T-helper 22 cell (primary cell): ENCODE data around the gene KCTD20.
"Not testable (repeated sequence)": the region's sequence is repeated elsewhere in the genome, so short reads cannot be mapped to it uniquely, and the experiment has no call there.

Experiments
- DNase-seq: peaks from one replicate; pipeline ENCODE4 v3.0.0-alpha.2; 2020; ENCODE audit warnings: low read depth

The KCTD20 gene

GRCh38 chr6:36444470-36444869 lies 1.7 kb downstream of the KCTD20 start:
- no peak for DNase-seq

DNA sequence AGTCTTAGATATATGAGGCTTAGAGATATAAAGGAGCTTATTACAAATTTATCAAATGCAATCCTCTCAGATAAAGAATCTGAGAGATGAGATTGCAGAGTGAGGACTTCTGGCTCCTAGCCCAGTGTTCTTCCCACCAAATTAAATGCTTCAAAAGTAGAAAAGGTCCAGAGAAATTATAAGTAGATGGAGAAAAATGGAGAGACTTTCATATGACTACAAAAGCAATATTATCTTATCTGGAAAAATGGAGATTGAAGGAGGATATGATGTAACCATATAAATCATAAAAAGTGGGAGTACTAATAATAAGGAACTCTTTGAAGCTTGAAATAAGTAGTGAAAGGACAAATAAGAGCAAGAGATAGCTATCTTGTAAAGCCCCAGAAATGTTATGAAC lies 2.8 kb downstream of the KCTD20 start:
- no peak for DNase-seq

DNA sequence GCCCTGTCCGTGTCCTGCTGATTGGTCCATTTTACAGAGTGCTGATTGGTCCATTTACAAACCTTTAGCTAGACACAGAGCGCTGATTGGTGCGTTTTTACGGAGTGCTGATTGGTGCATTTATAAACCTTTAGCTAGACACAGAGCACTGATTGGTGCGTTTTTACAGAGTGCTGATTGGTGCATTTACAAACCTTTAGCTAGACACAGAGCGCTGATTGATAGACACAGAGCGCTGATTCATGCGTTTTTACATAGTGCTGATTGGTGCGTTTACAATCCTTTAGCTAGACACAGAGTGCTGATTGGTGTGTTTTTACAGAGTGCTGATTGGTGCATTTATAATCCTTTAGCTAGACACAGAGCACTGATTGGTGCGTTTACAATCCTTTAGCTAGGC lies 6.4 kb downstream of the KCTD20 start:
- DNase-seq, result not testable (repeated sequence)

DNA sequence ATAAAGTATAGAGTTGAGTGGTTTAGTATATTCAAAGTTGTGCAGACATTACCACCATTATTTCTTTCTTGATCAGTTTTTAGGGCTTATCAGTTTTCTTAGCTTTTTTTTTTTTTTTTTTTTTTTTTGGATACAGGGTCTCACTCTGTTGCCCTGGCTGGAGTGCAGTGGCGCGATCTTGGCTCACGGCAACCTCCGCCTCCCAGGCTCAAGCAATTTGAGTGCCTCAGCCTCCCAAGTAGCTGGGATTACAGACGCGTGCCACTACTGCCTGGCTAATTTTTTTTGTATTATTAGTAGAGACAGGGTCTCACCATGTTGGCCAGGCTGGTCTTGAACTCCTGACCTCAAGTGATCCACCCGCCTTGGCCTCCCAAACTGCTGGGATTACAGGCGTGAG lies 10.1 kb downstream of the KCTD20 start:
- not testable (repeated sequence) for DNase-seq

GRCh38 chr6:36455486-36456027 lies 12.8 kb downstream of the KCTD20 start:
- DNase-seq, result no peak

- no peak for DNase-seq
Measured at GRCh38 chr6:36459501-36459900, 16.7 kb downstream of the KCTD20 start.

DNA sequence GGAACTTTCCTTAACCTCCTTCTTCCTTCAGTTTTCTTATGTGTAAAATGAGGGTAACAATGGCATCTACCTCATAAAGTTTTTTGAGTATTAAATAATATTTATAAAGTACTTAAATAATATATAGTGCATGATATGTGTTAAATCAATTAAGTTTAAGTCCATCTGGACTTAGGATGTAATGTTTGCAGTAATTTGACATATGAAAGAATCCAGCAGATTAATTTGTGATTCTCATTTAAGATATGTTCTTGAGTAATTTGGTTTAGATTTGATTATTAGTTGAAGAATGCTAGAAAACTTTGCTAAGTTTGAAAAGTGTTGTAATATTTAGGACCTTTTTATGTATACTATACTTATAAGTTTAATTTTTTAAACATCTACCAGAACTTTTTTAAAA lies 18.1 kb downstream of the KCTD20 start:
- DNase-seq, result no peak

DNA sequence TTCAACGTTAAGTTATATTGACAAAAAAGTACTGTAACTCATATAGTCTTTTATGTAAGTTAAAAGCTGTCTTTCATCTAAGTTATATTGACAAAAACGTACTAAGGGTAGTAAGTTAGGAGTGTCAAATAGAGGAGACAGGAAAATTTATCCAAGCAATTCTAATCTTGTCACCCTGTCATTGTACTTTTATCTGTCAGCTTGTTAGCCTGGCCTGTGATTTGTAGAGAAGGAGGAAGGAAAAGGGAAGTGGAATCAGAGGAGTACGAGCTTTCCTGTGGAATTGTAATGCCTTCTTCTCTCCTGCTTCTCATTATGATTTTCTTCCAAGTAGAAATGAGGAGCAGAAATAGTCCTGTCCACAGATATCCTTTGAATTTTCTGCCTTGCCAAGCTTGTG lies 18.8 kb downstream of the KCTD20 start:
- DNase-seq, result no peak

DNA sequence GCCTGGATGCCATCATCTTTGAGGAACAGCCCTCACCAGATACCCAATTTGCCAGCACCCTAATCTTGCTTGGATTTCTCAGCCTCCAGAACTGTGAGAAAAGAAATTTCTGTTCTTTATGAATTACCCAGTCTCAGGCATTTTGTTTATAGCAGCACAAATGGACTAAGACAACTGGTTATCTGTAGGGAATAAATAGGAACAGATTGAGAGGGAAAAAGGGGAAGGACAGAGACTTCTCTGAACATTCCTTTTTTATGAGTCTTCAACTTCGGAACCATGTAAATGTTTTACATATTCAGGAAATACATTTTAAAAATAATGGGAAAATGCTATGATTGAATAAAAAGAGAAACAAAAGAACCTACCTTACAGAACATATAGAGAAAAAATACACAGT lies 20.9 kb downstream of the KCTD20 start:
- DNase-seq, result no peak

- DNase-seq, result no peak
Measured at GRCh38 chr6:36464233-36464632, 21.4 kb downstream of the KCTD20 start.

- no peak for DNase-seq
Measured at GRCh38 chr6:36467625-36468024, 24.8 kb downstream of the KCTD20 start.

DNA sequence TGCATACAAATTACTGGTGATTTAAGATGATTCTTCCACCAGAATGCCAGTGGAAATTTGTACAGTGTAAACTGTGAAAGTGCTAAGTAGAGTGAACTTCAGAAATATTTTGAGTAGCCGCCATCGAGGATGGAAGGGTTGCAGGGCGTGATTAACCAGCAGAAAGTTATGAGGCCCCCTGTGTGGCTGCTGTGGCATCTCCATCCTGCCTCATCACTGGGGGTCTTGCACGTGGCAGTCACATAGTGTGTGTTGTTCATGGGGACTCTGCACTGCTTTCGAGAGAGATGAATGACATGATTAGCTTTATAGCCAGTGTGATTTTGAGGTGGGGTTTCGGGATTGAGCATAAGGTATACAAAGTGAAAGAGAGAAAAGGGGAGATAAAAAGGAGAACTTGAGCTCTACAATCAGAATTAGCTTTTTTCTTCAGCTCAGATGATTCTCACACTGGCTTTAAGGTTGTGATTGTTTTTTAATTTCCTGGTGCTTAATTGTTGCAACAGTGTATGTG lies 26.4 kb downstream of the KCTD20 start:
- no peak for DNase-seq

DNA sequence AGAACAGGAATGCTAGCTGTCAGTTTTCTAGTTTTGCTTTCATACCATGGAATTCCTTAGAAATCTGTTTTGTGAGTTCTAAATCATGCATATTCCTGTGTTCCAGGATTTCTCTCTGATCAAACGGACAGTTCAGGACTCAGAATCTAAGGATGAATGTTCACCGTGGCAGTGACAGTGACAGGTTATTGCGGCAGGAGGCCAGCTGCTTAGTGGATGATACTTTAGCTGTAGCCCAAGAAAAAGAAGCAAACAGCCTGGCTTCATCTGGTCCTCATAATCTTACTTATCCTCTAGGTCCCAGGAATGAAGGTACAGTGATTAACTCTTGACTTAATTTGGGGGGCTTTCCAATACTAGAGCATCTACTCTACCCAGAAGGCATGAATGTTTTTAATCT lies 27.1 kb downstream of the KCTD20 start:
- no peak for DNase-seq

GRCh38 chr6:36478051-36478526 lies 35.3 kb downstream of the KCTD20 start:
- DNase-seq, result no peak

GRCh38 chr6:36479256-36479655 lies 36.5 kb downstream of the KCTD20 start:
- no peak for DNase-seq

DNA sequence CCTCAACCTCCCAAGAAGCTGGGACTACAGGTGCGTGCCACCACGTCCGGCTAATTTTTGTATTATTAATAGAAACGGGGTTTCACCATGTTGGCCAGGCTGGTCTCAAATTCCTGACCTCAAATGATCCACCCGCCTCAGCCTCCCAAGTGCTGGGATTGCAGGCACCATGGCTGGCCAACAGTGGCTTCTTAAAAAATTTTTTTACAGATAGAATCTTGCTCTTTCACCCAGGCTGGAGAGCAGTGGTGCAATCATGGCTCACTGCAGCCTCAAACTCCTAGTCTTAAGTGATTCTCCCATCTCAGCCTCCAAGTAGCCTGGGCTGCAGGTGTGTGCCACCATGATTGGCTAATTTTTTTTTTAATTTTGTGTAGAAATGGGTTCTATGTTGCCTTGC lies 40.5 kb downstream of the KCTD20 start:
- not testable (repeated sequence) for DNase-seq

DNA sequence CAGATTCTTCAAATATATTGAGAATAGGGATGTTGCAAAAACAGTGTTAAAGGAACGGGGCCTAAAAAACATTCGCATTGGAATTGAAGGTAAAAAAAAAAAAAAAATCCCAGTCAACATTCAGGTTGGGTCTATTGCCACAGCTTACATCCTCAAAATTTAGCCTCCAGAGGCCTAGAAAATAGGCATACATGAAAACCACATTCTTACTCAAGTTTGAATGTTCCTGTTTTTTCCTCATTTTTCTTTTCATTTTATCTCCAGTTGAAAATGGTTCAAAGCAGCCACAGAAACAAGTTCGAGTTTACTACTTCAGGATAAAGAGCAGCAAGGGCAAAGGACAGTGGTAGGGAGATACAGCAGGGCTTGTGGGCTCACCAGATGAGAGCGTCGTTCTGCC lies 41.9 kb downstream of the KCTD20 start:
- DNase-seq, result no peak

GRCh38 chr6:36487698-36488097 lies 44.9 kb downstream of the KCTD20 start:
- DNase-seq, result no peak

DNA sequence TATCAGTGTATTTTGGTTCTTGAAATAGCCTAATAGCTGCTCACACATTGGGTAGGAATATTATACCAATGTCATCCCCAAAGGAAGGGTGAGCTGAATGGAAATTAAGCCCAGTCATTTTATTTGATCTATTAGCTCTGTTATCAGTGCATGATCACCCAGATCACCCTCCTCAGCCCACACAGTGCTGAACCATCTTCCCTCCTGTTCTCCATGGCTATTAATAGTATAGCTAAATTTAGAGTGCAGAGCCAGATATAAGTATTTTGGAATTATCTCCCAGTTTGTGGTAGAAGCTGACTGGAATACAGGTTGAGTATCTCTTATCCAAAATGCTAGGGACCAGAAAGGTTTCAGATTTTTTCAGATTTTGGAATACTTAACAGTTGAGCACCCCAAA lies 45.4 kb downstream of the KCTD20 start:
- no peak for DNase-seq

DNA sequence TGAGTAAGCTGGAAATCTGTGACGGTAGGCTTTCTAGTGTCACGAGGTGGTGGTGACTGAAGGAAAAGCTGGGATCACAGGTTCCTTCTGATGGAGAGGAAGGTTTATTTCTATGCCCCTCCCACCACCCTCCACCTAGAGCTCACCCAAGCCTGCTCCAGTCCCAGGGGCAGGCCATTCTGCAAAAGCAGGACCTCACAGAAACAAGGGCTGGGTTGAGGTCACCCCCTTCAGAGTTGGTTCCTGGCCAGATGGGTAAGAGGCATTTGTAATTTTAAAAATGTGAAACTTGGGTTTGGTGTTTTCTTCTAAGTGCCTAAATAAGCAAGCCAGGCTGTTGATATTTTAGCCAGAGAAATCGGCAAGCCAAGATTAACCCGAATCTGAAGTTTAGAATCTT lies 46.6 kb downstream of the KCTD20 start:
- DNase-seq, result no peak

- DNase-seq, result no peak
Measured at GRCh38 chr6:36491378-36491965, 48.7 kb downstream of the KCTD20 start.

DNA sequence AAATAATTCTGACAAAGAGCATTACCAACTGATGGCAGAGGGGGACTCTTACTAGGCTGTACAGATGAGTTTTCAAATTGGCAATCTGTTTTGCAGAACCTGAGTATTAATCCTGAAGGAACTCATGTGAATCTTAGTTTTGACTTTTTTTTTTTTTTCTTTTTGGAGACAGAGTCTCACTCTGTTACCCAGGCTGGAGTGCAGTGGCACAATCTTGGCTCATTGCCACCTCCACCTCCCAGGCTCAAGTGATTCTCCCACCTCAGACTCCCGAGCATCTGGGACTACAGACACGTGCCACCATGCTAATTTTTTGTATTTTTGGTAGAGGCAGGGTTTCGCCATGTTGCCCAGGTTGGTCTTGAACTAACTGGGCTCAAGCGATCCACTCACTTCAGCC lies 49.3 kb downstream of the KCTD20 start:
- DNase-seq, result no peak

GRCh38 chr6:36492621-36493020 lies 49.8 kb downstream of the KCTD20 start:
- DNase-seq, result no peak

GRCh38 chr6:36493319-36493718 lies 50.5 kb downstream of the KCTD20 start:
- no peak for DNase-seq
